Mucosa of gallbladder (tissue), 1 donor: ENCODE data around the gene LYPLAL1. TPM values are rescaled to one million over a fixed set of nuclear protein-coding genes. Genes with fewer than 3 reads are reported as not detected.

Experiments
- DNase-seq: peaks from one replicate; pipeline ENCODE4 v3.0.0-alpha.2; 2020; ENCODE audit warnings: low spot score
- total RNA-seq: library from RNA; stranded (reverse); gene quantifications from one replicate; pipeline ENCODE4 v1.2.1, GENCODE V29; 2021
- donor health status: DM: no; HTN: no; CAD: no.

LYPLAL1 gene
- total RNA-seq: 36.5 TPM

- DNase-seq: peak; percentile 92
Observed at GRCh38 chr1:219173758-219174459, at the start of gene LYPLAL1. Gene LYPLAL1, plus strand, starts transcription at chr1:219173878. Its CDS starts 13 bp downstream, at chr1:219173891.

- no peak for DNase-seq
Observed at GRCh38 chr1:219124163-219124562, 49.5 kb upstream of the LYPLAL1 start.

- DNase-seq: no peak
Observed at GRCh38 chr1:219125342-219125741, 48.3 kb upstream of the LYPLAL1 start.

- DNase-seq: no peak
Observed at GRCh38 chr1:219126377-219126776, 47.3 kb upstream of the LYPLAL1 start.

DNA sequence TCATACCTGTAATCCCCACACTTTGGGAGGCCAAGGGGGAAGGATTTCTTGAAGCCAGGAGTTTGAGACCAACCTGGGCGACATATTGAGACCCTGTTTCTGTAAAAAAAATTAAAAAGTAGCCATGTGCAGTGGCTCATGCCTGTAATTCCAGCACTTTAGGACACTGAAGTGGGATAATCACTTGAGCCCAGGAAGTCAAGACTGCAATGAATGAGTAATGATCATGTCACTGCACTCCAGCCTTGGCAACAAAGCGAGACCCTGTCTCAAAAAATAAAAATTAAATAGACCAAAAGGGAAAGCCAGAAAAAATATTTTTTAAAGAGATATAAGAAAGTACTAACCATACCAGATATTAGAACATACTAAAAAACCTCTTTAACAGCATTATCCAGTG is 44.7 kb upstream of the LYPLAL1 start:
- no peak for DNase-seq

- DNase-seq: no peak
Observed at GRCh38 chr1:219130366-219130935, 43.2 kb upstream of the LYPLAL1 start.

GRCh38 chr1:219132939-219133338 is 40.7 kb upstream of the LYPLAL1 start:
- no peak for DNase-seq

DNA sequence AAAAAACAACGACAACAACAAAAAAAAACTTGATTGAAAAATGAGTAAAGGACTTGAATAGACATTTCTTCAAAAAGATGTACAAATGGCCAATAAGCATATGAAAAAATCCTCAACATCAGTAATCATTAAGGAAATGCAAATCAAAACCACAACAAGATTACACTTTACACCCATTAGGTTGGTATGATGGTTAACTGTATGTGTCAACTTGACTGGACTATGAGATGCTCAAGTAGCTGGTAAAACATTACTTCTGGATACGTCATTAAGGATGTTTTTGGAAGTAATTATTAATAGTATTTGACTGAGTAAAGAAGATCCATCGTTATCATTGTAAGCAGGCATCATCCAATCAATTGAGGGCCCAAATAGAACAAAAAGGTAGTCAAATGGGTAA is 34.9 kb upstream of the LYPLAL1 start:
- DNase-seq: no peak

GRCh38 chr1:219140303-219140877 is 33.3 kb upstream of the LYPLAL1 start:
- no peak for DNase-seq

DNA sequence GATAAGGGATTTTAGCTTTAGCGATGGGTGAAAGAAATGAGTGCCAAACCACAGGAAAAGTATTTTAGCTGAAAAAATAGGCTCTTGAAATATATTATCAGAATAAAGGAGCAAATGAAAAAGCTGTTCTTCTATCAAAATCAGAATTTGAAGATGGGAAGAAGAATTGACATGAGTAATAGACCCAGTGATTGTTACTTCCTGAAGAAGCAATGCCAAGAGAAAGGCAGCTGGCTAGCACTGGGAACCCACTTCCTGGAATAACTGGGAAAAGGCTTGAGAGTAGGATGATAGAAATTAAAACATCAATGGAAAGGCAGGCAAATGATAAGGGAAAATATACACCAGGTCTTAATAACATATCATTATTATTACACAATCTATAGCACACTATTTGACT is 29.9 kb upstream of the LYPLAL1 start:
- no peak for DNase-seq

- DNase-seq: no peak
Observed at GRCh38 chr1:219144658-219145315, 28.9 kb upstream of the LYPLAL1 start.

DNA sequence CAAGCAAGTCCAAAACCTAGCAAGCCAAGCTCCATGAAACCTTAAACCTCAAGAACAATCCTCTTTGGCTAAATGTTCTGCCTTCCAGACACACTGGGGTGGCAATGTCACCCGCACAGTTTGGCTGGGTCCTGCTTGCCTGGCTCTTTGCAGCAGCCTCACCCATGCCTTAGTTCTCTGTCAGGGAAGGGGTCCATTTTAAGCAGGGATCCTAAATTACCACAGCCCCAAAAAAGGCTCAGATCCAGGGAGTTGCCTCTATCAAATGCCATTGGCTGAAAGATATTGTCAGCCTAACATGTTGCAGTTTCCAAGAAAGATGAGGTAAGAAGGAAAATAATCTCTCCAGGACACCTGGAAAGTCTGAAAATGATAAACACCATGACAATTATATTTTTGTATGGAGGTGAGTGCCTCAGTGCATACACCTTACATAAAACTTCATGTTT is 26.1 kb upstream of the LYPLAL1 start:
- no peak for DNase-seq

- no peak for DNase-seq
Observed at GRCh38 chr1:219149009-219149577, 24.6 kb upstream of the LYPLAL1 start.

DNA sequence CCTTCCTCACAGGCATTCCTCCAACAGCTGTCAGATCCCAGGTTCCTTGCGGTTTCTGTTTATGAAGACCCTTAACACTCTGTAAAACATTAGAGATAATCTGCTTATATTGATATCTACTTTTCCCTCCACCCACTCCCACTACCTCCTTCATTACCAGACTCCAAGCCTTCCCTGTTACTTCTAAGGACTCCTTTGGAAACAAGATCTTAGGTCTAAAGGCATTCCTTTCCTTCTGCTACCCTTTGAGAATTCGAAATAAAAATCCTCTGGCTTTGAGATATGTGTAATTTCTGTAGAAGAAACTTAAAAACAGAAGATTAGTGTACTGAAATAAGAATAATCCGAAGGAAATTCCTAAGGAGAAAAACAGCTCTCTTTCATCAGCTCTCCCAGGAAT is 23.7 kb upstream of the LYPLAL1 start:
- no peak for DNase-seq

GRCh38 chr1:219150913-219151312 is 22.8 kb upstream of the LYPLAL1 start:
- no peak for DNase-seq

- DNase-seq: no peak
Observed at GRCh38 chr1:219151467-219151866, 22.2 kb upstream of the LYPLAL1 start.

- DNase-seq: no peak
Observed at GRCh38 chr1:219152751-219153150, 20.9 kb upstream of the LYPLAL1 start.

- DNase-seq: no peak
Observed at GRCh38 chr1:219153723-219154122, 20.0 kb upstream of the LYPLAL1 start.

GRCh38 chr1:219155135-219155534 is 18.5 kb upstream of the LYPLAL1 start:
- DNase-seq: no peak

GRCh38 chr1:219159946-219160645 is 13.6 kb upstream of the LYPLAL1 start:
- DNase-seq: no peak

- no peak for DNase-seq
Observed at GRCh38 chr1:219160967-219161366, 12.7 kb upstream of the LYPLAL1 start.

DNA sequence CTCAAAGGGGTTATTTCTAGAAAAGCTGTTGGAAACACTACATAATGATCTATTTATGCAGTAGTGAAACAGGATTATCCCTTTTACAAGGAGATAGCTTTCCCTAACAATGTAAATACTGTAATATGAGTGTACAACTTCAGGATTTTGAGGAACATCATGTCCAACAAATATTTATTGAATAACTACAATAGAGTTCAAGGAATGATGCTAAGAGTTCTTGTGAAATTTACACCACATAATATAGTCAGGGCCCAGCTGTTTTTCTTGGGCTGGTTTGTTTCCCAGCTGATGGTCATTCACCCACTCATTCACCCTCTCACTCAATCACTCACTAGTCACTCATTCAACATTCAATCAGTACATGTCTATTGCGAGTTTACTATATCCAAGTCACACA is 12.3 kb upstream of the LYPLAL1 start:
- DNase-seq: no peak
